Measurements from ENCODE around the gene HOXA10.

The HOXA10 gene

DNA sequence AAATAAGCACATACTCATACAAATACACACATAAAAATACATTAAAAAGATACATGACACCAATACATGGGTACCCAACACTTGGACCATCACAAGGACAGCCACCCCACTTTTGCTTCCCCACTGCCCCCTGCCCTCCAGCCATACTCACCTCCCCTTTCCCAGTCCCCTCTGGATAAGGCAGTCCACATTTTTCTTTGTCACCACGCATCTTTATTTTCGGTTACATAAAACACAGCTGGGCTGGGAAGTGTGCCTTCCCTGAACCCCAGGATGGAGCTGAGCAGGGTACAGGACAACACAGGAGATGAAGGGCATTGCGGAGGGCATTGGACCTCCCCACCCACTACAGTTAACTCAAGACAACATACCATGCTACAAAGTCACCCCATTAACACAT, 20.6 kb downstream of the HOXA10 start:
- Histone ChIP-seq H3K4me3 (replicated peaks; ENCODE audit: insufficient read depth, low read length) (no peak overlapping the region), H3K27ac (replicated peaks) (no peak overlapping the region), H3K27me3 (ENCODE audit: insufficient read depth, poor library complexity, severe bottlenecking) (peaks cover 68% of the 10 kb centered on the region)
- DNase-seq (ENCODE audit: low read depth in 1 of 2, low spot score in 1 of 2), result no peak
- no peak for TF ChIP-seq SPI1 (IDR thresholded peaks at IDR 0.05; ENCODE audit: borderline replicate concordance, low read depth)
- TF ChIP-seq, protein P1, sequence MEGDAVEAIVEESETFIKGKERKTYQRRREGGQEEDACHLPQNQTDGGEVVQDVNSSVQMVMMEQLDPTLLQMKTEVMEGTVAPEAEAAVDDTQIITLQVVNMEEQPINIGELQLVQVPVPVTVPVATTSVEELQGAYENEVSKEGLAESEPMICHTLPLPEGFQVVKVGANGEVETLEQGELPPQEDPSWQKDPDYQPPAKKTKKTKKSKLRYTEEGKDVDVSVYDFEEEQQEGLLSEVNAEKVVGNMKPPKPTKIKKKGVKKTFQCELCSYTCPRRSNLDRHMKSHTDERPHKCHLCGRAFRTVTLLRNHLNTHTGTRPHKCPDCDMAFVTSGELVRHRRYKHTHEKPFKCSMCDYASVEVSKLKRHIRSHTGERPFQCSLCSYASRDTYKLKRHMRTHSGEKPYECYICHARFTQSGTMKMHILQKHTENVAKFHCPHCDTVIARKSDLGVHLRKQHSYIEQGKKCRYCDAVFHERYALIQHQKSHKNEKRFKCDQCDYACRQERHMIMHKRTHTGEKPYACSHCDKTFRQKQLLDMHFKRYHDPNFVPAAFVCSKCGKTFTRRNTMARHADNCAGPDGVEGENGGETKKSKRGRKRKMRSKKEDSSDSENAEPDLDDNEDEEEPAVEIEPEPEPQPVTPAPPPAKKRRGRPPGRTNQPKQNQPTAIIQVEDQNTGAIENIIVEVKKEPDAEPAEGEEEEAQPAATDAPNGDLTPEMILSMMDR (IDR thresholded peaks at IDR 0.05; ENCODE audit: insufficient read depth, low read length), result no peak
- TF ChIP-seq GABPA (IDR thresholded peaks at IDR 0.05; ENCODE audit: low read depth), result no peak
- TF ChIP-seq POLR2AphosphoS5 (IDR thresholded peaks at IDR 0.05; ENCODE audit: low read depth), result no peak
- TF ChIP-seq, protein P2, sequence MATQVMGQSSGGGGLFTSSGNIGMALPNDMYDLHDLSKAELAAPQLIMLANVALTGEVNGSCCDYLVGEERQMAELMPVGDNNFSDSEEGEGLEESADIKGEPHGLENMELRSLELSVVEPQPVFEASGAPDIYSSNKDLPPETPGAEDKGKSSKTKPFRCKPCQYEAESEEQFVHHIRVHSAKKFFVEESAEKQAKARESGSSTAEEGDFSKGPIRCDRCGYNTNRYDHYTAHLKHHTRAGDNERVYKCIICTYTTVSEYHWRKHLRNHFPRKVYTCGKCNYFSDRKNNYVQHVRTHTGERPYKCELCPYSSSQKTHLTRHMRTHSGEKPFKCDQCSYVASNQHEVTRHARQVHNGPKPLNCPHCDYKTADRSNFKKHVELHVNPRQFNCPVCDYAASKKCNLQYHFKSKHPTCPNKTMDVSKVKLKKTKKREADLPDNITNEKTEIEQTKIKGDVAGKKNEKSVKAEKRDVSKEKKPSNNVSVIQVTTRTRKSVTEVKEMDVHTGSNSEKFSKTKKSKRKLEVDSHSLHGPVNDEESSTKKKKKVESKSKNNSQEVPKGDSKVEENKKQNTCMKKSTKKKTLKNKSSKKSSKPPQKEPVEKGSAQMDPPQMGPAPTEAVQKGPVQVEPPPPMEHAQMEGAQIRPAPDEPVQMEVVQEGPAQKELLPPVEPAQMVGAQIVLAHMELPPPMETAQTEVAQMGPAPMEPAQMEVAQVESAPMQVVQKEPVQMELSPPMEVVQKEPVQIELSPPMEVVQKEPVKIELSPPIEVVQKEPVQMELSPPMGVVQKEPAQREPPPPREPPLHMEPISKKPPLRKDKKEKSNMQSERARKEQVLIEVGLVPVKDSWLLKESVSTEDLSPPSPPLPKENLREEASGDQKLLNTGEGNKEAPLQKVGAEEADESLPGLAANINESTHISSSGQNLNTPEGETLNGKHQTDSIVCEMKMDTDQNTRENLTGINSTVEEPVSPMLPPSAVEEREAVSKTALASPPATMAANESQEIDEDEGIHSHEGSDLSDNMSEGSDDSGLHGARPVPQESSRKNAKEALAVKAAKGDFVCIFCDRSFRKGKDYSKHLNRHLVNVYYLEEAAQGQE (IDR thresholded peaks at IDR 0.05; ENCODE audit: insufficient replicate concordance, low read depth), result no peak

DNA sequence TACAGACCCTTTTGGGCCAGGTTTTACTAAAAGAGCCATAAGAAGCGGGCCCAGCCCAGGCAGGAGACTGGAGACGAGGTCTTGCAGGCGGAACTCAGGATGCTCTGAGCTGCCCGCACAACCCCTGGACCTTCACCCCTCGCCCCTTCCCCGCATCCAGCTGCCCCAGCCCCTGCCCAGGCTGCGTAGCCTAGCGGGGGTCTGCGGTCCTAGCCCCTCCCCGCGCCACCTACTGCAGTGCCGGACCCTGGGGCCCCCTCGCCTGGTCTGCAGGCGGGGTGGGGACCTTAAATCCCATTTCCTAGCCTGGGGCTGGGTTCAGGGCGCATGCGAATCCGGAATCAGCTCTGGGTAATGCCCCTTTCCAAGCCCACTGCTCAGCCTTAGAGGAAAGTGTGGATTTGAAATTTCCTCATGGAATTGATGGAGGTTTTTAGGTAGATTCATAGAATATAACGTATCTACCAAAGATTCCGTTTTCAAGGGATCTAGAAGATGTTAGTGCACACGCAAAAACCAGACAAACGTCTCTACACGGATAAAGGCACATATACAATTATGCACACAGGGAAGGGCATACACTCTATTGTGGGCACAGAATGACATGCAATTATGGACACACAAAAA, 21.2 kb downstream of the HOXA10 start:
- Histone ChIP-seq H3K4me3 (replicated peaks; ENCODE audit: insufficient read depth, low read length) (no peak overlapping the region), H3K27me3 (ENCODE audit: insufficient read depth, poor library complexity, severe bottlenecking) (peaks cover 68% of the 10 kb centered on the region), H3K27ac (replicated peaks) (no peak overlapping the region)
- no peak for TF ChIP-seq POLR2AphosphoS5 (IDR thresholded peaks at IDR 0.05; ENCODE audit: low read depth)
- TF ChIP-seq SPI1 (IDR thresholded peaks at IDR 0.05; ENCODE audit: borderline replicate concordance, low read depth), result no peak
- TF ChIP-seq, protein P1 (IDR thresholded peaks at IDR 0.05; ENCODE audit: insufficient read depth, low read length), result no peak
- no peak for TF ChIP-seq GABPA (IDR thresholded peaks at IDR 0.05; ENCODE audit: low read depth)
- TF ChIP-seq, protein P2 (IDR thresholded peaks at IDR 0.05; ENCODE audit: insufficient replicate concordance, low read depth), result no peak
- DNase-seq (ENCODE audit: low read depth in 1 of 2, low spot score in 1 of 2), result no peak

DNA sequence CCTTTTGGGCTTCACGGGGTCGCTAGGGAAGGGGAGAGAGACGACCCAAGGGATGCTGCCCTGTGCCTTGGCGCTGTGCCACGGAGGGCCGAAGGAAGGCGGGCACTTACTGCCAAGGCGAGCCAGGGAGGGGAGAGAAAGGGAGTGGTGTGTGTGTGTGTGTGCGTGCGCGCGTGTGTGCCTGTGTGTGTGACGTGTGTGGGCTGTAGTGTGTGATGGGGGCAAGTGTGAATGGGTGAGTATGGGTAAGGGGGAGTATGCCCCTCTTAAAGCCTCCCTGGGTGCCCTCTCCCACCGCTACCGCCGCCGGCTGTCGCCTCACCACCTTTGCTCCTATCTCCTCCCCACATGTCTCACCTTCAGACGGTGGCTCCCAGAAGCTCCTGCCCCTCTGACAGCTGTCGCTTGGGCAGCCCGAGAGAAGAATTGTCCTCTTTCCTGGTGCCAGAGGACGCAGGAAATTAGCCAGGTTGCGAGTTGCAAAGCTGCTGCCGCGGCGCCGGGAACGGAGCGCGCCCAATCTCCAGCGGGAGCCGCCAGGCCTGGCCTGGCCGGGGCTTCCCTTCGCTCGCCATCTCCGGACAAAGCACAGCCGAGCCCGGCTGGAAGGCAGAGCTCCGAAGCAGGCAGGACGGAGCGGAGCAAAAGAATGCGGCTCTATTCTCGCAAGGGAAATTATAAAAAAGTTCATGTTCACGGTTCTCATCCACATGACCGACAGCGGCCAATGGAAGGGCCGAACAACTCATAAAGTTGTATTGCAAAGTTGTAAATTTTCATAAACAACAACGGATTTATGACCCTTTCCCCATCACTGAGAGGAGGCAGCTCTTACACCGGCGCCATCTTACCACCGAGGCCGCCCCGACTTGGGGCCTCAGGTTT, 21.9 kb downstream of the HOXA10 start, which contains the start of gene HOXA3:
Gene HOXA3, minus strand, starts transcription at position 653 of the 885 bp plus-strand sequence. CDS start 41,943 bp downstream, outside the sequence.
- H3K4me3 ChIP-seq (replicated peaks; ENCODE audit: insufficient read depth, low read length), result peak within 1 kb of the TSS; percentile 44
- TF ChIP-seq, protein P1 (IDR thresholded peaks at IDR 0.05; ENCODE audit: insufficient read depth, low read length), result no peak
- no peak for TF ChIP-seq GABPA (IDR thresholded peaks at IDR 0.05; ENCODE audit: low read depth)
- TF ChIP-seq SPI1 (IDR thresholded peaks at IDR 0.05; ENCODE audit: borderline replicate concordance, low read depth), result no peak
- TF ChIP-seq POLR2AphosphoS5 (IDR thresholded peaks at IDR 0.05; ENCODE audit: low read depth), result no peak
- TF ChIP-seq, protein P2 (IDR thresholded peaks at IDR 0.05; ENCODE audit: insufficient replicate concordance, low read depth), result no peak
- DNase-seq (ENCODE audit: low read depth in 1 of 2, low spot score in 1 of 2), result no peak
- no peak within 1 kb of the TSS for H3K27ac ChIP-seq (replicated peaks)
- H3K27me3 ChIP-seq (ENCODE audit: insufficient read depth, poor library complexity, severe bottlenecking), result peaks cover 66% of the 10 kb centered on the region
